Ishikawa (cell line): ENCODE data around the gene TEAD1.

Experiments used
- CEBPB ChIP-seq: IDR thresholded peaks from 2 replicates; pipeline ENCODE4 v1.6.1; 2012
- CREB1 ChIP-seq: IDR thresholded peaks from 2 replicates; pipeline ENCODE4 v1.6.1; 2012; ENCODE audit warnings: low read depth
- EP300 ChIP-seq: IDR thresholded peaks from 2 replicates; pipeline ENCODE4 v1.6.1; 2012; ENCODE audit warnings: borderline replicate concordance
- FOXM1 ChIP-seq: IDR thresholded peaks from 2 replicates; pipeline ENCODE4 v1.6.1; 2012; ENCODE audit warnings: low read depth, borderline replicate concordance
- MAX ChIP-seq: IDR thresholded peaks from 2 replicates; pipeline ENCODE4 v1.6.1; 2012
- NFIC ChIP-seq: IDR thresholded peaks from 2 replicates; pipeline ENCODE4 v1.6.1; 2012
- RAD21 ChIP-seq: IDR thresholded peaks from 2 replicates; pipeline ENCODE4 v1.6.1; 2012; ENCODE audit warnings: low read depth
- TAF1 ChIP-seq: IDR thresholded peaks from 2 replicates; pipeline ENCODE4 v1.6.1; 2012; ENCODE audit warnings: low read depth, mild to moderate bottlenecking
- TCF12 ChIP-seq: IDR thresholded peaks from 2 replicates; pipeline ENCODE4 v1.6.1; 2012; ENCODE audit warnings: low read depth
- TEAD4 ChIP-seq: IDR thresholded peaks from 2 replicates; pipeline ENCODE4 v1.6.1; 2012
- YY1 ChIP-seq: IDR thresholded peaks from 2 replicates; pipeline ENCODE4 v1.6.1; 2012; ENCODE audit warnings: low read depth
- TF ChIP-seq, protein P1 (sequence below): IDR thresholded peaks from 2 replicates; pipeline ENCODE4 v1.6.1; 2012; ENCODE audit warnings: low read depth, mild to moderate bottlenecking

DNA sequence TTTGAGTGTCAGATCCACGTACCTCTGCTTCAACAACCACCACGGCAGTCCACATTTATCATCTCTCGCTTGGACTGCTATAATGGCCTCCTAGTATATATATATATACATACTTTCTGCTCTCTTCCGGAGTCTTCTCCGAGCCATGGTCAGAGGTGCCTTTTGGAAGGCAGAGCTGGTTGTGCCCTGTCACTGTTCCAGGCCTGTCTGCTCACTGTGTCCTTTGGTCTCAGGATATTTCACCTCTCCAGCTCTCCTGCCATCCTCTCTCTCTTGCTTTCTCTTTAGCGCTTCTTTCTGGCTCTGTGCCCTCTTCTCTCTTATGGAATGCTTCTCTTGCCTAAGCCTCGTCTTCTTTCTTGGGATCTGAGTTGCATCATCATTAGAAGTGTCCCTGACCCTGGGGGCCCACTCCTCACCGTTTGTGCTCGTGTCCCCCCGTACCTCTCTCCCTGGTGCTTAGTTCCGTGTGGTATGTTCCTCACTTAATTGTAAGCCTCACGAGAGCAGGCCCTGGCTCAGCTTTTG lies 248.8 kb downstream of the TEAD1 start:
- TF ChIP-seq TCF12 (no peak), EP300 (no peak), CREB1 (no peak), MAX (no peak), YY1 (no peak), TAF1 (no peak), NFIC (no peak), CEBPB (no peak), RAD21 (no peak), FOXM1 (no peak), TEAD4 (no peak)
- TF ChIP-seq, protein P1, sequence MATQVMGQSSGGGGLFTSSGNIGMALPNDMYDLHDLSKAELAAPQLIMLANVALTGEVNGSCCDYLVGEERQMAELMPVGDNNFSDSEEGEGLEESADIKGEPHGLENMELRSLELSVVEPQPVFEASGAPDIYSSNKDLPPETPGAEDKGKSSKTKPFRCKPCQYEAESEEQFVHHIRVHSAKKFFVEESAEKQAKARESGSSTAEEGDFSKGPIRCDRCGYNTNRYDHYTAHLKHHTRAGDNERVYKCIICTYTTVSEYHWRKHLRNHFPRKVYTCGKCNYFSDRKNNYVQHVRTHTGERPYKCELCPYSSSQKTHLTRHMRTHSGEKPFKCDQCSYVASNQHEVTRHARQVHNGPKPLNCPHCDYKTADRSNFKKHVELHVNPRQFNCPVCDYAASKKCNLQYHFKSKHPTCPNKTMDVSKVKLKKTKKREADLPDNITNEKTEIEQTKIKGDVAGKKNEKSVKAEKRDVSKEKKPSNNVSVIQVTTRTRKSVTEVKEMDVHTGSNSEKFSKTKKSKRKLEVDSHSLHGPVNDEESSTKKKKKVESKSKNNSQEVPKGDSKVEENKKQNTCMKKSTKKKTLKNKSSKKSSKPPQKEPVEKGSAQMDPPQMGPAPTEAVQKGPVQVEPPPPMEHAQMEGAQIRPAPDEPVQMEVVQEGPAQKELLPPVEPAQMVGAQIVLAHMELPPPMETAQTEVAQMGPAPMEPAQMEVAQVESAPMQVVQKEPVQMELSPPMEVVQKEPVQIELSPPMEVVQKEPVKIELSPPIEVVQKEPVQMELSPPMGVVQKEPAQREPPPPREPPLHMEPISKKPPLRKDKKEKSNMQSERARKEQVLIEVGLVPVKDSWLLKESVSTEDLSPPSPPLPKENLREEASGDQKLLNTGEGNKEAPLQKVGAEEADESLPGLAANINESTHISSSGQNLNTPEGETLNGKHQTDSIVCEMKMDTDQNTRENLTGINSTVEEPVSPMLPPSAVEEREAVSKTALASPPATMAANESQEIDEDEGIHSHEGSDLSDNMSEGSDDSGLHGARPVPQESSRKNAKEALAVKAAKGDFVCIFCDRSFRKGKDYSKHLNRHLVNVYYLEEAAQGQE, result no peak
